Adrenal gland (tissue), 19 donors: ENCODE results near the gene ADAMTS17. TPM values are rescaled to one million over a fixed set of nuclear protein-coding genes. Genes with fewer than 3 reads are reported as not detected.

Experiments
- DNase-seq, 7 donors: peaks; one replicate each; pipeline ENCODE4 v3.0.0-alpha.2; 2019 to 2020
- H3K27ac ChIP-seq, 5 donors: fragments of 200-600 bp; sonication (generic) in 4 of 5; 1 replicate in 3 of 5; 2 replicates in 2 of 5; pipeline versions ENCODE4 v1.5.1 to v1.8.0; 2016 to 2020; ENCODE audit warnings: mild to moderate bottlenecking in 1 of 5
- H3K27me3 ChIP-seq: fragments of 200-600 bp; 2 replicates; pipeline ENCODE4 v1.8.0; 2021
- H3K36me3 ChIP-seq, 2 donors: fragments of 200-600 bp; replicated peaks in 1 of 2; 1 replicate in 1 of 2; 2 replicates in 1 of 2; pipeline versions ENCODE4 v1.5.1 to v1.8.0; 2018 to 2022
- H3K4me1 ChIP-seq, 2 donors: fragments of 200-600 bp; replicated peaks in 1 of 2; 1 replicate in 1 of 2; 2 replicates in 1 of 2; pipeline versions ENCODE4 v1.5.1 to v1.8.0; 2018 to 2021
- H3K4me3 ChIP-seq, 4 donors: fragments of 200-600 bp; sonication (generic) in 3 of 4; one replicate each; pipeline ENCODE4 v1.5.1; 2016 to 2018
- H3K9me3 ChIP-seq, 3 donors: fragments of 200-600 bp; sonication (generic) in 1 of 3; replicated peaks in 1 of 3; 1 replicate in 2 of 3; 2 replicates in 1 of 3; pipeline versions ENCODE4 v1.5.1 to v1.8.0; 2016 to 2021
- POLR2A ChIP-seq, 2 donors: fragments of 450-650 bp; IDR thresholded peaks; one replicate each; pipeline ENCODE4 v1.6.1; 2017; ENCODE audit warnings: antibody characterized with exemption in 2 of 2, mild to moderate bottlenecking in 2 of 2, moderate library complexity in 1 of 2
- WGBS, 4 donors: extraction: QIAGEN DNeasy Blood & Tissue Kit in 2 of 4; methylation state at CpG; one replicate each; pipeline versions ENCODE4 v1.1.5 to v1.1.7; 2013 to 2017; 5-methylcytosine and 5-hydroxymethylcytosine counted together
- intact Hi-C, 2 donors: fragments of 100-400 bp; cut with DNase I; formaldehyde crosslinking; loops; one replicate each; pipeline versions ENCODE4 v1.14.1 to v1.15.0; 2022 to 2023
- long read RNA-seq, 10 donors: library from polyadenylated mRNA in 3 of 10; unstranded in 2 of 10; stranded (forward) in 1 of 10; transcript quantifications; one replicate each; pipeline ENCODE4 v2.0.0 and lab custom pipeline, GENCODE V29; 2021 to 2026
- polyA plus RNA-seq, 3 donors: library from polyadenylated mRNA; stranded (reverse); fragments of 200-250 nt in 2 of 3; fragments of 350-450 nt in 1 of 3; fragmentation: Illumina TruSeq in 1 of 3; extraction: RNeasy Lipid Tissue Mini Kit (QIAGEN cat#74804) in 1 of 3; gene quantifications; one replicate each; pipeline ENCODE4 v1.2.3, GENCODE V29; 2013 to 2014
- total RNA-seq, 9 donors: library from RNA; depleted of rRNA in 4 of 9; stranded (reverse); fragments of >200 nt in 4 of 9; fragments of 120-200 nt in 1 of 9; fragmentation: NEBNext Ultra II Directional in 1 of 9; extraction: Animal tissue kit (Norgen Biotek cat#: 25700) in 1 of 9; gene quantifications; one replicate each; pipeline versions ENCODE4 v1.1.0 to v1.2.4, GENCODE V29; 2013 to 2023
- TF ChIP-seq, protein P1 (sequence below), 6 experiments: fragments of 450-650 bp in 4 of 6; fragments of 200-600 bp in 2 of 6; sonication (generic) in 1 of 6; IDR thresholded peaks; 1 replicate in 5 of 6; 2 replicates in 1 of 6; pipeline versions ENCODE4 v1.5.1 to v1.8.0; 2016 to 2021; ENCODE audit warnings: antibody characterized with exemption in 6 of 6, mild to moderate bottlenecking in 2 of 6, moderate library complexity in 1 of 6
- donor health status: healthy with polysubstance abuse.
- donor health status: Bipolar disorder and iron deficiency.
- donor health status: DM: yes; HTN: yes; CAD: no.
- donor health status: DM: no; HTN: no; CAD: no.
- donor health status: DM: no; HTN: no; CAD: no.
- donor health status: DM: yes; HTN: yes; CAD: no.

ADAMTS17 gene, protein sequence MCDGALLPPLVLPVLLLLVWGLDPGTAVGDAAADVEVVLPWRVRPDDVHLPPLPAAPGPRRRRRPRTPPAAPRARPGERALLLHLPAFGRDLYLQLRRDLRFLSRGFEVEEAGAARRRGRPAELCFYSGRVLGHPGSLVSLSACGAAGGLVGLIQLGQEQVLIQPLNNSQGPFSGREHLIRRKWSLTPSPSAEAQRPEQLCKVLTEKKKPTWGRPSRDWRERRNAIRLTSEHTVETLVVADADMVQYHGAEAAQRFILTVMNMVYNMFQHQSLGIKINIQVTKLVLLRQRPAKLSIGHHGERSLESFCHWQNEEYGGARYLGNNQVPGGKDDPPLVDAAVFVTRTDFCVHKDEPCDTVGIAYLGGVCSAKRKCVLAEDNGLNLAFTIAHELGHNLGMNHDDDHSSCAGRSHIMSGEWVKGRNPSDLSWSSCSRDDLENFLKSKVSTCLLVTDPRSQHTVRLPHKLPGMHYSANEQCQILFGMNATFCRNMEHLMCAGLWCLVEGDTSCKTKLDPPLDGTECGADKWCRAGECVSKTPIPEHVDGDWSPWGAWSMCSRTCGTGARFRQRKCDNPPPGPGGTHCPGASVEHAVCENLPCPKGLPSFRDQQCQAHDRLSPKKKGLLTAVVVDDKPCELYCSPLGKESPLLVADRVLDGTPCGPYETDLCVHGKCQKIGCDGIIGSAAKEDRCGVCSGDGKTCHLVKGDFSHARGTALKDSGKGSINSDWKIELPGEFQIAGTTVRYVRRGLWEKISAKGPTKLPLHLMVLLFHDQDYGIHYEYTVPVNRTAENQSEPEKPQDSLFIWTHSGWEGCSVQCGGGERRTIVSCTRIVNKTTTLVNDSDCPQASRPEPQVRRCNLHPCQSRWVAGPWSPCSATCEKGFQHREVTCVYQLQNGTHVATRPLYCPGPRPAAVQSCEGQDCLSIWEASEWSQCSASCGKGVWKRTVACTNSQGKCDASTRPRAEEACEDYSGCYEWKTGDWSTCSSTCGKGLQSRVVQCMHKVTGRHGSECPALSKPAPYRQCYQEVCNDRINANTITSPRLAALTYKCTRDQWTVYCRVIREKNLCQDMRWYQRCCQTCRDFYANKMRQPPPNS
- total RNA-seq (10 to 100 TPM in 2 of 9 donors, 1 to 10 TPM in 6, under 1 TPM in 1; 0.55 to 14.8 (median 6.8) TPM), polyA plus RNA-seq (1 to 10 TPM in 2 of 3 donors, under 1 TPM in 1; 0.51 to 2.0 (median 1.7) TPM)
- long read RNA-seq, donor 1: 0 reads
- long read RNA-seq, donor 2: 0 reads
- long read RNA-seq, donor 3: 0 reads
- long read RNA-seq, donor 4, partial matches to known transcripts: 0 of 1 reads
- long read RNA-seq, donor 4, other reads (novel, unspliced or antisense): 1 of 1 reads
- long read RNA-seq, donor 5, partial matches to known transcripts: 0 of 3 reads
- long read RNA-seq, donor 5, other reads (novel, unspliced or antisense): 3 of 3 reads
- long read RNA-seq, donor 6: 0 reads
- long read RNA-seq, donor 7: 0 reads
- long read RNA-seq, donor 8: 0 reads
- long read RNA-seq, donor 9: 0 reads
- long read RNA-seq, donor 10: 0 reads

DNA sequence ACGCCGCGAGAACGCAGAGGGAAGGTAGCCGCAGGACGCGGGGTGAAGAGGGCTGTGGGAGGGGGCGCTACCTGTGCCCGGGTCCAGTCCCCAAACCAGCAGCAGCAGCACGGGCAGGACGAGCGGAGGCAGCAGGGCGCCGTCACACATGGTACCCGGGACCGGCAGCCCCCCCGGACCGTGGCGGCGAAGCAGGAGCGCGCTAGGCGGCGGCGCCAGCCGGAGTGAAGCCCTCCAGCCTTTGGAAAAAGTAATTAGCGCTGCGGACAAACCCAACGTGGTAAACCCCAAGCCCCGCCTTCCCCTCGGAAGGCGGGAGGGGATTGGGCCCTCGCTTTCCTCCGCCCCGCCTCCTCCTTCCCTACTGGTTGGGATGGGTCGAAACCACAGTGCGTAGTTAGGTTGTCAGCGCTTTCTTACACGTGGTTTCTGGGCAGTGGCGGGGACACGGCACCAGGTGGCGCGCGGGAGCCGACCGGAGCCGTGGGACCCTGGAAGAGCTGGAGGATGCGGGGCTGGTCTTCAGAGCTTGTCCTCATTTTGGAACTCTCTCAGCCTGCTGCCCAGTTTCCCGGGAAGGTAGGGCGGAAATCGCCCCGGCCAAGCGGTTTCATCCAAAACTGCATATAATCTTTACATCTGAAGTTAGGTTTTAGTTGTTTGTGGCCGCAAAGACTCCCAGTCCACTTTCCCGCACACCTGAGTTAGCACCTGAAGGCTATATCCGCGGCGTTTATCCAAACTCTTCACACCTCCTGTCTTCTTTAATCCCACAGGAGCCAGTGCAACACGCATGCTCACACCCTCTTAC lies at the start of gene ADAMTS17:
Gene ADAMTS17 (minus strand): TSS at position 226 of the 811 bp plus-strand sequence. CDS start 76 bp downstream, at position 150.
- intact Hi-C loops: loop anchor here in 1 of 2 donors (10.0 kb wide), 1 partner anchor 663 kb away; no protein-coding TSS in a partner anchor
- H3K27me3 ChIP-seq: no peaks in the 10 kb centered on the region
- no peaks in the 10 kb centered on the region for H3K36me3 ChIP-seq
- peak within 1 kb of the TSS in 3 of 4 donors; percentile 44 to 81 (median 45) for H3K4me3 ChIP-seq
- peak; percentile 95 to 98 (median 97) for DNase-seq
- H3K9me3 ChIP-seq: no peaks in the 10 kb centered on the region
- peak; percentile 41 to 92 for TF ChIP-seq POLR2A (IDR thresholded peaks at IDR 0.05)
- TF ChIP-seq, protein P1, sequence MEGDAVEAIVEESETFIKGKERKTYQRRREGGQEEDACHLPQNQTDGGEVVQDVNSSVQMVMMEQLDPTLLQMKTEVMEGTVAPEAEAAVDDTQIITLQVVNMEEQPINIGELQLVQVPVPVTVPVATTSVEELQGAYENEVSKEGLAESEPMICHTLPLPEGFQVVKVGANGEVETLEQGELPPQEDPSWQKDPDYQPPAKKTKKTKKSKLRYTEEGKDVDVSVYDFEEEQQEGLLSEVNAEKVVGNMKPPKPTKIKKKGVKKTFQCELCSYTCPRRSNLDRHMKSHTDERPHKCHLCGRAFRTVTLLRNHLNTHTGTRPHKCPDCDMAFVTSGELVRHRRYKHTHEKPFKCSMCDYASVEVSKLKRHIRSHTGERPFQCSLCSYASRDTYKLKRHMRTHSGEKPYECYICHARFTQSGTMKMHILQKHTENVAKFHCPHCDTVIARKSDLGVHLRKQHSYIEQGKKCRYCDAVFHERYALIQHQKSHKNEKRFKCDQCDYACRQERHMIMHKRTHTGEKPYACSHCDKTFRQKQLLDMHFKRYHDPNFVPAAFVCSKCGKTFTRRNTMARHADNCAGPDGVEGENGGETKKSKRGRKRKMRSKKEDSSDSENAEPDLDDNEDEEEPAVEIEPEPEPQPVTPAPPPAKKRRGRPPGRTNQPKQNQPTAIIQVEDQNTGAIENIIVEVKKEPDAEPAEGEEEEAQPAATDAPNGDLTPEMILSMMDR (IDR thresholded peaks at IDR 0.05): peak; percentile 85 to 97 (median 94)
- H3K27ac ChIP-seq: peak within 1 kb of the TSS in 3 of 5 donors; percentile 57 to 75 (median 68)
- H3K4me1 ChIP-seq: peaks cover 4% of the 10 kb centered on the region in 2 donors
- WGBS, 4 donors: 2 to 24% (median 5%) methylated on average over 7 to 59 of the region's 59 CpGs

DNA sequence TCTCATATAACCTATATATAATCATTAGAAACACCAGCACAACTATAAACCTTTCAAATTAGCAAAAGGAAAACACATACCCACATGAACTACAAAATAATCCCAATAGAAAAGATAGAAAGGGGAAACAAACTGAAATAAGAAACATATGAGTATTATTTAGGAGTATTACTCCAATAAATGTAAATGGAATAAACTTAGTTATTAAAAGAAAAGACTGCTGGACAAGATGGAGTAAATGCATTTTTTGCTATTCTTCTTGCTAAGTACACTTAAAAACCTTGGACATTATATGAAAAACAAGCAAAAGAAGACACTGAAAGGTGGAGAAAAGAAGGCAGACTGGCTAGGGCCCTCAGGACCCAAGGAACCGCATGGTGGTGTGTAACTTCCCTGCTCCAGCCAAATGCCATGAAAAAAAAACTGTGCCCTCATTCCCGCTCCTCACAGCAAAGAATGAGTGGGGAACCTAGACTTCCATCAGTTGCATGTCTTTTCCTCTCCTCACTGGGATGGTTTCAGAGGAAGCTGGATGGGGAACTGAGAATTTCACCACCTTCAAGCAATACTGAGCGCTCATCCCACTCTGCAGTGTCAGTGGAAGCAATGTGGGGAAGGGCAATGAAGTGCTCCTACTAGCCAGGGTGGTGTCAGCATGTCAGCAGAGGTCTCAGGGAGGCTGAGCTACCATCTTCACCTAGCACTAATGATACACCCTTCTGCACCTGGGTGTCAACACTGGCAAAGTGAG lies 43.7 kb upstream of the ADAMTS17 start:
- Histone ChIP-seq H3K27ac (no peak overlapping the region), H3K36me3 (no peaks in the 10 kb centered on the region), H3K4me1 (no peaks in the 10 kb centered on the region), H3K9me3 (no peaks in the 10 kb centered on the region), H3K27me3 (no peaks in the 10 kb centered on the region), H3K4me3 (no peak overlapping the region)
- DNase-seq: no peak
- intact Hi-C loops: loop anchor here in 1 of 2 donors (10.0 kb wide), 1 partner anchor 451 kb away; no protein-coding TSS in a partner anchor
- TF ChIP-seq, protein P1 (IDR thresholded peaks at IDR 0.05): no peak
- TF ChIP-seq POLR2A (IDR thresholded peaks at IDR 0.05): no peak
- 83 to 90% (median 88%) methylated on average over 3 of the region's 3 CpGs for WGBS, 4 donors

DNA sequence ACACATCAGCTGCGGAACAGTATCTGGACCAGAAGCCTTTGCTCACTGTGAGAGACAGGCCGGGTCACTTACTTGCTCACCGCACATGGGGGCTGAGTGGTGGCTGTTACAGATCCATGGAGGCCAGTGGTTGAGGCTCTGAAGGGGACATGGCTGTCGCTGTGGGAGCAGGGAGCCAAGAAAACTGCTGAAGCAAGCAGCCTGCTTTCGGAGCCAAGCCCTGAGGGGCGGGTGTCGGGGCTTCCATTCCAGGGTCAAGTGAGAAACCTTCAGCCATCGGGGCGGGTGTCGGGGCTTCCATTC lies 42.3 kb upstream of the ADAMTS17 start:
- H3K9me3 ChIP-seq: no peaks in the 10 kb centered on the region
- TF ChIP-seq POLR2A (IDR thresholded peaks at IDR 0.05): no peak
- TF ChIP-seq, protein P1 (IDR thresholded peaks at IDR 0.05): no peak
- no peaks in the 10 kb centered on the region for H3K36me3 ChIP-seq
- WGBS, 4 donors: 48 to 77% (median 54%) methylated on average over 6 to 10 of the region's 10 CpGs
- H3K27ac ChIP-seq: no peak overlapping the region
- no peak overlapping the region for H3K4me3 ChIP-seq
- intact Hi-C loops: loop anchor here in 1 of 2 donors (5.0 to 10.0 kb wide), 2 partner anchors 37 to 449 kb away; no protein-coding TSS in a partner anchor
- no peaks in the 10 kb centered on the region for H3K4me1 ChIP-seq
- H3K27me3 ChIP-seq: no peaks in the 10 kb centered on the region
- no peak for DNase-seq
